Tibial nerve (tissue), 4 donors: Measurements from ENCODE around the gene TMEM222. TPM values are rescaled to one million over a fixed set of nuclear protein-coding genes. Genes with fewer than 3 reads are reported as not detected.

Source experiments
- DNase-seq, 2 donors: peaks; one replicate each; pipeline ENCODE4 v3.0.0-alpha.2; 2019; ENCODE audit warnings: low spot score in 2 of 2
- H3K27ac ChIP-seq, 4 donors: fragments of 200-600 bp; sonication (generic) in 3 of 4; one replicate each; pipeline ENCODE4 v1.5.1; 2017 to 2019; ENCODE audit warnings: mild to moderate bottlenecking in 1 of 4
- H3K27me3 ChIP-seq, 2 donors: fragments of 200-600 bp; sonication (generic) in 1 of 2; one replicate each; pipeline versions ENCODE4 v1.5.1 to v1.6.0; 2017 to 2019
- H3K36me3 ChIP-seq, 3 donors: fragments of 200-600 bp; sonication (generic); one replicate each; pipeline ENCODE4 v1.5.1; 2018 to 2019
- H3K4me1 ChIP-seq, 4 donors: fragments of 200-600 bp; sonication (generic) in 3 of 4; one replicate each; pipeline ENCODE4 v1.5.1; 2017 to 2019
- H3K4me3 ChIP-seq, 4 donors: fragments of 200-600 bp; sonication (generic) in 3 of 4; one replicate each; pipeline ENCODE4 v1.5.1; 2017 to 2019; ENCODE audit warnings: mild to moderate bottlenecking in 1 of 4, moderate library complexity in 1 of 4
- H3K9me3 ChIP-seq, 4 donors: fragments of 200-600 bp; sonication (generic) in 3 of 4; one replicate each; pipeline ENCODE4 v1.5.1; 2017 to 2019
- EP300 ChIP-seq, 2 donors: sonication (generic); formaldehyde crosslinking; IDR thresholded peaks; one replicate each; pipeline ENCODE4 v1.6.1; 2017; ENCODE audit warnings: antibody characterized with exemption in 2 of 2, mild to moderate bottlenecking in 1 of 2
- POLR2A ChIP-seq, 2 donors: fragments of 450-650 bp; IDR thresholded peaks; one replicate each; pipeline ENCODE4 v1.6.1; 2017; ENCODE audit warnings: antibody characterized with exemption in 2 of 2, mild to moderate bottlenecking in 2 of 2, moderate library complexity in 2 of 2
- WGBS, 2 donors: methylation state at CpG; one replicate each; pipeline ENCODE4 v1.1.5; 2018; 5-methylcytosine and 5-hydroxymethylcytosine counted together
- total RNA-seq, 4 donors: library from RNA; depleted of rRNA; stranded (reverse); fragments of >200 nt; gene quantifications; one replicate each; pipeline ENCODE4 v1.1.0, GENCODE V29; 2016
- TF ChIP-seq, protein P1 (sequence below), 5 experiments: fragments of 200-600 bp in 3 of 5; fragments of 450-650 bp in 2 of 5; sonication (generic) in 3 of 5; IDR thresholded peaks; one replicate each; pipeline ENCODE4 v1.5.1; 2016 to 2019; ENCODE audit warnings: antibody characterized with exemption in 5 of 5, mild to moderate bottlenecking in 3 of 5, moderate library complexity in 2 of 5

TMEM222 gene
- total RNA-seq, 4 donors from 2014 or later: 21.4 to 35.4 (median 27.5) TPM

DNA sequence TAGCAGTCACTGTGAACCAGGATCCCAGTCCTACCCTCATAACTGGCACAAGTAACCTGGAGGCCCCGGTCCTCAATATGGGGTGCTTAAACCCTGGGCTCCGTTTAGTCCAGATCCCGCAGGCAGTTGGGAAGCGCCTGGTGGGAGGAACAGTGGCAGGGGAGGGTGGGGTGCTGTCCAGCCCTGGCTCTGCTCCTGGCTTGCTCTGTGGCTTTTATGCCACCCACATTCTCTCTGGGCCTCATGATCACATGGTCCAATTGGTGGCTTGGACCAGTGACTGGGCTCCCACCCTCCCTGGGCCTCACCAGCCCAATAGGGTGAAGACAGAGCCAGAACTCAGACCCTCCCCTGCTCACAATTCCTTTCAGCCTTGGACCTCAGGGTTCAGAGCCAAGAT is 58.3 kb downstream of the TMEM222 start:
- DNase-seq: no peak
- no peak overlapping the region for H3K4me3 ChIP-seq
- peak overlapping the region in 1 of 4 donors; percentile 29 for H3K27ac ChIP-seq
- H3K9me3 ChIP-seq: no peaks in the 10 kb centered on the region
- peaks cover 0 to 25% (median 9%) of the 10 kb centered on the region in 4 donors for H3K4me1 ChIP-seq
- 71 to 85% methylated on average over 4 of the region's 4 CpGs for WGBS, 2 donors
- H3K27me3 ChIP-seq: peaks cover 0 to 6% of the 10 kb centered on the region in 2 donors
- H3K36me3 ChIP-seq: no peaks in the 10 kb centered on the region
- TF ChIP-seq EP300 (IDR thresholded peaks at IDR 0.05): no peak
- TF ChIP-seq, protein P1, sequence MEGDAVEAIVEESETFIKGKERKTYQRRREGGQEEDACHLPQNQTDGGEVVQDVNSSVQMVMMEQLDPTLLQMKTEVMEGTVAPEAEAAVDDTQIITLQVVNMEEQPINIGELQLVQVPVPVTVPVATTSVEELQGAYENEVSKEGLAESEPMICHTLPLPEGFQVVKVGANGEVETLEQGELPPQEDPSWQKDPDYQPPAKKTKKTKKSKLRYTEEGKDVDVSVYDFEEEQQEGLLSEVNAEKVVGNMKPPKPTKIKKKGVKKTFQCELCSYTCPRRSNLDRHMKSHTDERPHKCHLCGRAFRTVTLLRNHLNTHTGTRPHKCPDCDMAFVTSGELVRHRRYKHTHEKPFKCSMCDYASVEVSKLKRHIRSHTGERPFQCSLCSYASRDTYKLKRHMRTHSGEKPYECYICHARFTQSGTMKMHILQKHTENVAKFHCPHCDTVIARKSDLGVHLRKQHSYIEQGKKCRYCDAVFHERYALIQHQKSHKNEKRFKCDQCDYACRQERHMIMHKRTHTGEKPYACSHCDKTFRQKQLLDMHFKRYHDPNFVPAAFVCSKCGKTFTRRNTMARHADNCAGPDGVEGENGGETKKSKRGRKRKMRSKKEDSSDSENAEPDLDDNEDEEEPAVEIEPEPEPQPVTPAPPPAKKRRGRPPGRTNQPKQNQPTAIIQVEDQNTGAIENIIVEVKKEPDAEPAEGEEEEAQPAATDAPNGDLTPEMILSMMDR (IDR thresholded peaks at IDR 0.05): no peak
- TF ChIP-seq POLR2A (IDR thresholded peaks at IDR 0.05): no peak

GRCh38 chr1:27380766-27381733 is 59.1 kb downstream of the TMEM222 start:
- 55 to 61% methylated on average over 12 of the region's 12 CpGs for WGBS, 2 donors
- no peaks in the 10 kb centered on the region for H3K9me3 ChIP-seq
- H3K36me3 ChIP-seq: no peaks in the 10 kb centered on the region
- TF ChIP-seq, protein P1 (IDR thresholded peaks at IDR 0.05): no peak
- TF ChIP-seq EP300 (IDR thresholded peaks at IDR 0.05) (no peak), POLR2A (IDR thresholded peaks at IDR 0.05) (no peak)
- H3K27me3 ChIP-seq: peaks cover 0 to 6% of the 10 kb centered on the region in 2 donors
- DNase-seq: no peak
- H3K4me1 ChIP-seq: peaks cover 0 to 25% (median 9%) of the 10 kb centered on the region in 4 donors
- peak overlapping the region in 1 of 4 donors; percentile 29 for H3K27ac ChIP-seq
- H3K4me3 ChIP-seq: no peak overlapping the region

DNA sequence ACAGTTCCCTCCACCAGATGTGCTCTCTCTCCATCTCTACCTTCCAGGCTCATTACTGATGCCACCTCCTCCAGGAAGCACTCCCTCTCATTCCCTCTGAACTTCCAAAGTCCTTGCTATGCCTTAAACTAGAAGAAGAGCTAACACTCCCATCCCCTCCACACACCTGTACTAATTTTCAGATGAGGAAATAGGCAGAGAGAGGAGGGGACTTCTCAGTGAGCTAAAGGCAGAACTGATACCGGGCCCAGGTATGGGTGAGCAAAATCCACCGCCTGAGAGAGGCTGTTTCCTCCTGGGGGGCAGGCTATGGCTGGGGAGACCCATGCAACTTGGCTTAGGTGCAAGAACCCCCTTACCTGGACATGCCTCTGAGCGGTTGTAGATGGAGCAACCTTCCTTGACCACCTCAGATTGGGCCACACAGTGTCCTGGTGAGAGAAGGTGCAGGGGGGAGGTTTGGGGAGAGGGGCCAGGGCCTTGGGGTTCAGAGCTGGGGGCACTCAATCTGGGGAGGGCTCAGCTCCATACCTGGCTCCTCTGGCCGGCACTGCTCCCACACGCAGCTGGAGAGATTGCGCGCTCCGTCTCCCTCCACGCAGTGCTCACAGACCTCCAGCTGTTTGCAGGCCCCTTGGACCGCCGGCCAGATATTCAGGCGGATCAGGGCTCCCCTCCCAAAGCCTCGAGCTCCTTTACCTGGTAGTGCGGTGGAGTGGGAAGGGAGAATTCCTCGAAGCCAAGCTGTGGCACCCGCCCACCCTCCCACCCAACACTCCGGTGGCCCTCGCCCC is 60.2 kb downstream of the TMEM222 start:
- Histone ChIP-seq H3K4me3 (no peak overlapping the region), H3K36me3 (no peaks in the 10 kb centered on the region), H3K9me3 (no peaks in the 10 kb centered on the region), H3K4me1 (peaks cover 0 to 25% (median 9%) of the 10 kb centered on the region in 4 donors), H3K27ac (no peak overlapping the region), H3K27me3 (peaks cover 0 to 6% of the 10 kb centered on the region in 2 donors)
- 77 to 85% methylated on average over 17 to 18 of the region's 18 CpGs for WGBS, 2 donors
- TF ChIP-seq POLR2A (IDR thresholded peaks at IDR 0.05) (no peak), EP300 (IDR thresholded peaks at IDR 0.05) (no peak)
- TF ChIP-seq, protein P1 (IDR thresholded peaks at IDR 0.05): no peak
- DNase-seq: no peak

GRCh38 chr1:27383039-27383605 is 61.2 kb downstream of the TMEM222 start, which contains the start of gene CD164L2:
Gene CD164L2 (minus strand): TSS chr1:27383333. CDS start chr1:27383239, 94 bp downstream.
- peaks cover 0 to 25% (median 9%) of the 10 kb centered on the region in 4 donors for H3K4me1 ChIP-seq
- DNase-seq: no peak
- WGBS, 2 donors: 24 to 37% methylated on average over 11 to 38 of the region's 43 CpGs
- H3K9me3 ChIP-seq: no peaks in the 10 kb centered on the region
- no peaks in the 10 kb centered on the region for H3K36me3 ChIP-seq
- H3K27ac ChIP-seq: no peak within 1 kb of the TSS
- TF ChIP-seq POLR2A (IDR thresholded peaks at IDR 0.05) (no peak), EP300 (IDR thresholded peaks at IDR 0.05) (no peak)
- TF ChIP-seq, protein P1 (IDR thresholded peaks at IDR 0.05): no peak
- no peak within 1 kb of the TSS for H3K4me3 ChIP-seq
- H3K27me3 ChIP-seq: peaks cover 0 to 6% of the 10 kb centered on the region in 2 donors
